ENCODE results near the gene ZNF714. TPM values are rescaled to one million over a fixed set of nuclear protein-coding genes. Genes with fewer than 3 reads are reported as not detected.
"Not testable (repeated sequence)": the region's sequence is repeated elsewhere in the genome, so short reads cannot be mapped to it uniquely, and the experiment has no call there.

Gene ZNF714
- total RNA-seq, 3 donors from 2014 or later = 5.8 to 15.2 (median 11.1) TPM

- intact Hi-C loops (cut with DNase I; ENCODE audit: low total_unique reads) = no loop called here
- no peaks in the 10 kb centered on the region for H3K4me1 ChIP-seq
- no peaks in the 10 kb centered on the region for H3K36me3 ChIP-seq
- no peaks in the 10 kb centered on the region for H3K9me3 ChIP-seq
- H3K27ac ChIP-seq = no peak overlapping the region
- TF ChIP-seq CTCF (IDR thresholded peaks at IDR 0.05) (no peak), POLR2AphosphoS5 (IDR thresholded peaks at IDR 0.05) (no peak), POLR2A (IDR thresholded peaks at IDR 0.05) (no peak)
- no peak for DNase-seq (ENCODE audit: low spot score in 2 of 2)
- H3K4me3 ChIP-seq = no peak overlapping the region
- H3K27me3 ChIP-seq = no peaks in the 10 kb centered on the region
These were observed 51.6 kb downstream of the ZNF714 start for GRCh38 chr19:21133633-21134032.

- no peak overlapping the region for H3K4me3 ChIP-seq
- TF ChIP-seq POLR2AphosphoS5 (IDR thresholded peaks at IDR 0.05) (no peak), POLR2A (IDR thresholded peaks at IDR 0.05) (no peak), CTCF (IDR thresholded peaks at IDR 0.05) (no peak)
- no peaks in the 10 kb centered on the region for H3K36me3 ChIP-seq
- no peak overlapping the region for H3K27ac ChIP-seq
- H3K27me3 ChIP-seq = no peaks in the 10 kb centered on the region
- no peak for DNase-seq (ENCODE audit: low spot score in 2 of 2)
- no peaks in the 10 kb centered on the region for H3K9me3 ChIP-seq
- no peaks in the 10 kb centered on the region for H3K4me1 ChIP-seq
- intact Hi-C loops (cut with DNase I; ENCODE audit: low total_unique reads) = no loop called here
These were observed 52.9 kb downstream of the ZNF714 start for GRCh38 chr19:21134934-21135366.

GRCh38 chr19:21135433-21135832 is 53.4 kb downstream of the ZNF714 start:
- Histone ChIP-seq H3K36me3 (no peaks in the 10 kb centered on the region), H3K27ac (no peak overlapping the region), H3K4me3 (no peak overlapping the region), H3K9me3 (no peaks in the 10 kb centered on the region), H3K4me1 (no peaks in the 10 kb centered on the region), H3K27me3 (no peaks in the 10 kb centered on the region)
- intact Hi-C loops (cut with DNase I; ENCODE audit: low total_unique reads) = no loop called here
- TF ChIP-seq POLR2AphosphoS5 (IDR thresholded peaks at IDR 0.05) = no peak
- no peak for TF ChIP-seq CTCF (IDR thresholded peaks at IDR 0.05)
- no peak for TF ChIP-seq POLR2A (IDR thresholded peaks at IDR 0.05)
- no peak for DNase-seq (ENCODE audit: low spot score in 2 of 2)

- DNase-seq (ENCODE audit: low spot score in 2 of 2) = no peak
- intact Hi-C loops (cut with DNase I; ENCODE audit: low total_unique reads) = no loop called here
- Histone ChIP-seq H3K4me1 (peaks cover 0 to 6% of the 10 kb centered on the region in 2 donors), H3K27ac (no peak overlapping the region), H3K27me3 (no peaks in the 10 kb centered on the region), H3K9me3 (no peaks in the 10 kb centered on the region), H3K4me3 (no peak overlapping the region), H3K36me3 (no peaks in the 10 kb centered on the region)
- TF ChIP-seq POLR2AphosphoS5 (IDR thresholded peaks at IDR 0.05) (no peak), POLR2A (IDR thresholded peaks at IDR 0.05) (no peak), CTCF (IDR thresholded peaks at IDR 0.05) (no peak)
These were observed 56.1 kb downstream of the ZNF714 start for GRCh38 chr19:21138130-21138529.

- intact Hi-C loops (cut with DNase I; ENCODE audit: low total_unique reads); H3K36me3 ChIP-seq; H3K9me3 ChIP-seq; DNase-seq (ENCODE audit: low spot score in 2 of 2); H3K27ac ChIP-seq; H3K4me1 ChIP-seq; H3K27me3 ChIP-seq; H3K4me3 ChIP-seq: not testable (repeated sequence)
These were observed 59.0 kb downstream of the ZNF714 start for GRCh38 chr19:21141006-21141405.

Measured in breast epithelium (tissue), 4 donors.